ENCODE measurements around the gene ANKRD44. TPM values are rescaled to one million over a fixed set of nuclear protein-coding genes. Genes with fewer than 3 reads are reported as not detected.

The ANKRD44 gene
- total RNA-seq, 1 donor from 2014 or later = 12.0 TPM

- no peak for TF ChIP-seq CTCF (IDR thresholded peaks at IDR 0.05; ENCODE audit: partially characterized antibody, unreplicated experiment)
- Mint-ChIP-seq H3K9me3 (ENCODE audit: unreplicated experiment) (peaks cover 4% of the 10 kb centered on the region), H3K36me3 (ENCODE audit: unreplicated experiment) (no peaks in the 10 kb centered on the region)
Observed at GRCh38 chr2:197281421-197281820, 29.2 kb downstream of the ANKRD44 start.

GRCh38 chr2:197280015-197280702 lies 30.4 kb downstream of the ANKRD44 start:
- Mint-ChIP-seq H3K4me3 (ENCODE audit: unreplicated experiment) (no peak overlapping the region), H3K4me1 (ENCODE audit: low read depth, unreplicated experiment) (peaks cover 13% of the 10 kb centered on the region), H3K27ac (ENCODE audit: unreplicated experiment) (no peak overlapping the region), H3K27me3 (ENCODE audit: unreplicated experiment) (peaks cover 1% of the 10 kb centered on the region), H3K36me3 (ENCODE audit: unreplicated experiment) (no peaks in the 10 kb centered on the region), H3K9me3 (ENCODE audit: unreplicated experiment) (peaks cover 4% of the 10 kb centered on the region)
- TF ChIP-seq CTCF (IDR thresholded peaks at IDR 0.05; ENCODE audit: partially characterized antibody, unreplicated experiment) = no peak
- DNase-seq = no peak

More at GRCh38 chr2:197281421-197281820, 29.2 kb downstream of the ANKRD44 start:
- no peak overlapping the region for H3K4me3 Mint-ChIP-seq (ENCODE audit: unreplicated experiment)
- no peak for DNase-seq
- peaks cover 1% of the 10 kb centered on the region for H3K27me3 Mint-ChIP-seq (ENCODE audit: unreplicated experiment)
- H3K27ac Mint-ChIP-seq (ENCODE audit: unreplicated experiment) = no peak overlapping the region
- peaks cover 13% of the 10 kb centered on the region for H3K4me1 Mint-ChIP-seq (ENCODE audit: low read depth, unreplicated experiment)

GRCh38 chr2:197278799-197279763 lies 31.5 kb downstream of the ANKRD44 start:
- Mint-ChIP-seq H3K4me3 (ENCODE audit: unreplicated experiment) (no peak overlapping the region), H3K27ac (ENCODE audit: unreplicated experiment) (no peak overlapping the region), H3K36me3 (ENCODE audit: unreplicated experiment) (no peaks in the 10 kb centered on the region), H3K4me1 (ENCODE audit: low read depth, unreplicated experiment) (peaks cover 13% of the 10 kb centered on the region), H3K9me3 (ENCODE audit: unreplicated experiment) (peaks cover 4% of the 10 kb centered on the region), H3K27me3 (ENCODE audit: unreplicated experiment) (peaks cover 1% of the 10 kb centered on the region)
- DNase-seq = no peak
- no peak for TF ChIP-seq CTCF (IDR thresholded peaks at IDR 0.05; ENCODE audit: partially characterized antibody, unreplicated experiment)

- H3K27me3 Mint-ChIP-seq (ENCODE audit: unreplicated experiment) = peaks cover 1% of the 10 kb centered on the region
- H3K9me3 Mint-ChIP-seq (ENCODE audit: unreplicated experiment) = peaks cover 4% of the 10 kb centered on the region
- H3K36me3 Mint-ChIP-seq (ENCODE audit: unreplicated experiment) = no peaks in the 10 kb centered on the region
- no peak overlapping the region for H3K4me3 Mint-ChIP-seq (ENCODE audit: unreplicated experiment)
- DNase-seq = no peak
- no peak for TF ChIP-seq CTCF (IDR thresholded peaks at IDR 0.05; ENCODE audit: partially characterized antibody, unreplicated experiment)
- peaks cover 19% of the 10 kb centered on the region for H3K4me1 Mint-ChIP-seq (ENCODE audit: low read depth, unreplicated experiment)
- peak overlapping the region; percentile 0 for H3K27ac Mint-ChIP-seq (ENCODE audit: unreplicated experiment)
Observed at GRCh38 chr2:197277794-197278193, 32.8 kb downstream of the ANKRD44 start.
